Fibroblast of mammary gland (primary cell): ENCODE results near the gene TOR1B.
"Not testable (repeated sequence)": the region's sequence is repeated elsewhere in the genome, so short reads cannot be mapped to it uniquely, and the experiment has no call there.

Source experiments
- DNase-seq: peaks from one replicate; pipeline ENCODE4 v3.0.0-alpha.2; 2010; ENCODE audit warnings: low read depth
- H3K4me3 ChIP-seq: 2 replicates; pipeline ENCODE4 v1.5.1; 2011; ENCODE audit warnings: low read depth, mild to moderate bottlenecking, low read length, moderate library complexity; ENCODE audit not compliant: control insufficient read depth
- TF ChIP-seq, protein P1 (sequence below): conservative IDR thresholded peaks from 2 replicates; pipeline ENCODE4 v1.5.1; 2011; ENCODE audit warnings: low read depth, low read length, inconsistent platforms; ENCODE audit not compliant: control insufficient read depth, insufficient read depth

Gene TOR1B, protein sequence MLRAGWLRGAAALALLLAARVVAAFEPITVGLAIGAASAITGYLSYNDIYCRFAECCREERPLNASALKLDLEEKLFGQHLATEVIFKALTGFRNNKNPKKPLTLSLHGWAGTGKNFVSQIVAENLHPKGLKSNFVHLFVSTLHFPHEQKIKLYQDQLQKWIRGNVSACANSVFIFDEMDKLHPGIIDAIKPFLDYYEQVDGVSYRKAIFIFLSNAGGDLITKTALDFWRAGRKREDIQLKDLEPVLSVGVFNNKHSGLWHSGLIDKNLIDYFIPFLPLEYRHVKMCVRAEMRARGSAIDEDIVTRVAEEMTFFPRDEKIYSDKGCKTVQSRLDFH

GRCh38 chr9:129802833-129803675 is at the start of gene TOR1B:
Gene TOR1B (plus strand): TSS chr9:129803184. CDS start chr9:129803213, 29 bp downstream.
- H3K4me3 ChIP-seq: peak within 1 kb of the TSS; percentile 73
- TF ChIP-seq, protein P1, sequence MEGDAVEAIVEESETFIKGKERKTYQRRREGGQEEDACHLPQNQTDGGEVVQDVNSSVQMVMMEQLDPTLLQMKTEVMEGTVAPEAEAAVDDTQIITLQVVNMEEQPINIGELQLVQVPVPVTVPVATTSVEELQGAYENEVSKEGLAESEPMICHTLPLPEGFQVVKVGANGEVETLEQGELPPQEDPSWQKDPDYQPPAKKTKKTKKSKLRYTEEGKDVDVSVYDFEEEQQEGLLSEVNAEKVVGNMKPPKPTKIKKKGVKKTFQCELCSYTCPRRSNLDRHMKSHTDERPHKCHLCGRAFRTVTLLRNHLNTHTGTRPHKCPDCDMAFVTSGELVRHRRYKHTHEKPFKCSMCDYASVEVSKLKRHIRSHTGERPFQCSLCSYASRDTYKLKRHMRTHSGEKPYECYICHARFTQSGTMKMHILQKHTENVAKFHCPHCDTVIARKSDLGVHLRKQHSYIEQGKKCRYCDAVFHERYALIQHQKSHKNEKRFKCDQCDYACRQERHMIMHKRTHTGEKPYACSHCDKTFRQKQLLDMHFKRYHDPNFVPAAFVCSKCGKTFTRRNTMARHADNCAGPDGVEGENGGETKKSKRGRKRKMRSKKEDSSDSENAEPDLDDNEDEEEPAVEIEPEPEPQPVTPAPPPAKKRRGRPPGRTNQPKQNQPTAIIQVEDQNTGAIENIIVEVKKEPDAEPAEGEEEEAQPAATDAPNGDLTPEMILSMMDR: no peak
- peak; percentile 91 for DNase-seq

- no peak overlapping the region for H3K4me3 ChIP-seq
- TF ChIP-seq, protein P1: no peak
- DNase-seq: no peak
Observed at GRCh38 chr9:129755151-129755550, 47.8 kb upstream of the TOR1B start.

GRCh38 chr9:129756191-129756590 is 46.8 kb upstream of the TOR1B start:
- no peak overlapping the region for H3K4me3 ChIP-seq
- no peak for DNase-seq
- TF ChIP-seq, protein P1: no peak

DNA sequence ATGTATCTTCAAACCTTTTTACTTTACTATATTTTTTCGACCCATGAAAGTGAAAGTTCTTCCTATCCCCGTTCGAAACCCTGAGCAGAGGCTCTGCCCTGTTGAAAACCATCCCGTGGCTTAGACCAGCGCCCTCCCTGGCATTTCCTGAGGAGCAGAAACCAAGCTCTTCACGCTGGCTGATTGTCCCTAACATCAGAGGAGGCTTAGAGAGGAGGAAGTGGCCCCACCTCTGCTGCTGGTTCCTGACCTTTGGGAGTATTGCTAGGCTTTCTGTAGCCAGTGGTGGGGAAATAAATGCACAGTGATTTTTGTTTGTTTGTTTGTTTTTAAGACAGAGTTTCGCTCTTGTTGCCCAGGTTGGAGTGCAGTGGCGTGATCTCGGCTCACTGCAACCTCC is 45.9 kb upstream of the TOR1B start:
- DNase-seq: no peak
- no peak overlapping the region for H3K4me3 ChIP-seq
- TF ChIP-seq, protein P1: no peak

GRCh38 chr9:129759319-129759718 is 43.7 kb upstream of the TOR1B start:
- TF ChIP-seq, protein P1: no peak
- no peak for DNase-seq

GRCh38 chr9:129759804-129760502 is 43.0 kb upstream of the TOR1B start:
- DNase-seq: no peak
- TF ChIP-seq, protein P1: no peak
- H3K4me3 ChIP-seq: no peak overlapping the region

More at GRCh38 chr9:129759319-129759718, 43.7 kb upstream of the TOR1B start:
- H3K4me3 ChIP-seq: no peak overlapping the region

GRCh38 chr9:129760784-129761183 is 42.2 kb upstream of the TOR1B start:
- H3K4me3 ChIP-seq, DNase-seq: not testable (repeated sequence)
